ENCODE results near the gene ALG1L2.
"Not testable (repeated sequence)": the region's sequence is repeated elsewhere in the genome, so short reads cannot be mapped to it uniquely, and the experiment has no call there.

The ALG1L2 gene

DNA sequence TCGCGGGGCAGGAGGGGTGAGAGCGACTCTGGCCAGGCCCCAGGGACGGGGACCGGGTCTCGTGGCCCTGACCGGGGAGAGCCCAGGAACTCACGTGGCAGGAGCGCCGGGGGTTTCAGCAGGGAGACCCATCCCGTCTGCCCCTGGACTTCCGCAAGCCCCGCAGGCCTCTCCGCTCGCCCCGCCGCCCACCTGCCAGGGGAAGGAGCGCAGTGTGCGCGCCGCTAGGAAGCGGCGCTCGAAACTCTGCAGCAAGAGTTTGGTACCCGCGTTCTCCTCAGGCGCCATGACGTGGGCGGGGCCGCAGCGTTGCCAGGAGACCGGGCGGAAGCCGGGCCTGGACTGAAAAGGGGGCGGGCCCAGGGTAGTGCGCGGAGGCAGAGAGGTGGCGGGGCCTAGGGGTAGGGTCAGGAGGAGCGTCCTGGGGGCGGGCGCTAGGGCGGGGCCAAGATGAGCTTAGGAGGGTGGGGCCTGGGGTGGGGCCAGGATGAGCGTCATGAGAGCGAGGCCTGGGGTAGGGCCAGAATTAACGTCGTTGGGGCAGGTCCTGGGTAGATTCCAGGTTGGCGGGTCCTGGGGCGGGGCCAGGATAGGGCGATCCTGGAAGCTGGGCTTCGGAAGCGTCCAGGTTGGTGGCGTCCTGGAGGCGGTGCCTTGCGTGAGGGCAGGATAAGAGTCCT is 29.7 kb downstream of the ALG1L2 start:
- Histone ChIP-seq H3K27ac (peak overlapping the region; percentile 89 to 94), H3K4me1 (peaks cover 0 to 15% (median 4%) of the 10 kb centered on the region in 4 donors), H3K9me3 (no peaks in the 10 kb centered on the region), H3K27me3 (no peaks in the 10 kb centered on the region), H3K4me3 (peak overlapping the region; percentile 67 to 69), H3K36me3 (no peaks in the 10 kb centered on the region)
- intact Hi-C loops (cut with DNase I; ENCODE audit: low total_unique reads): no loop called here
- DNase-seq: peak; percentile 99 to 100
- TF ChIP-seq, protein P1, sequence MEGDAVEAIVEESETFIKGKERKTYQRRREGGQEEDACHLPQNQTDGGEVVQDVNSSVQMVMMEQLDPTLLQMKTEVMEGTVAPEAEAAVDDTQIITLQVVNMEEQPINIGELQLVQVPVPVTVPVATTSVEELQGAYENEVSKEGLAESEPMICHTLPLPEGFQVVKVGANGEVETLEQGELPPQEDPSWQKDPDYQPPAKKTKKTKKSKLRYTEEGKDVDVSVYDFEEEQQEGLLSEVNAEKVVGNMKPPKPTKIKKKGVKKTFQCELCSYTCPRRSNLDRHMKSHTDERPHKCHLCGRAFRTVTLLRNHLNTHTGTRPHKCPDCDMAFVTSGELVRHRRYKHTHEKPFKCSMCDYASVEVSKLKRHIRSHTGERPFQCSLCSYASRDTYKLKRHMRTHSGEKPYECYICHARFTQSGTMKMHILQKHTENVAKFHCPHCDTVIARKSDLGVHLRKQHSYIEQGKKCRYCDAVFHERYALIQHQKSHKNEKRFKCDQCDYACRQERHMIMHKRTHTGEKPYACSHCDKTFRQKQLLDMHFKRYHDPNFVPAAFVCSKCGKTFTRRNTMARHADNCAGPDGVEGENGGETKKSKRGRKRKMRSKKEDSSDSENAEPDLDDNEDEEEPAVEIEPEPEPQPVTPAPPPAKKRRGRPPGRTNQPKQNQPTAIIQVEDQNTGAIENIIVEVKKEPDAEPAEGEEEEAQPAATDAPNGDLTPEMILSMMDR (IDR thresholded peaks at IDR 0.05): no peak

GRCh38 chr3:130111865-130112747 is 30.5 kb downstream of the ALG1L2 start:
- Histone ChIP-seq H3K4me3 (peak overlapping the region; percentile 69 to 70), H3K4me1 (peaks cover 0 to 15% (median 4%) of the 10 kb centered on the region in 4 donors), H3K27ac (peak overlapping the region; percentile 89 to 94)
- H3K27me3 ChIP-seq; H3K36me3 ChIP-seq; H3K9me3 ChIP-seq; intact Hi-C loops (cut with DNase I; ENCODE audit: low total_unique reads): not testable (repeated sequence)
- peak in 1 of 2 donors; percentile 100 for DNase-seq

DNA sequence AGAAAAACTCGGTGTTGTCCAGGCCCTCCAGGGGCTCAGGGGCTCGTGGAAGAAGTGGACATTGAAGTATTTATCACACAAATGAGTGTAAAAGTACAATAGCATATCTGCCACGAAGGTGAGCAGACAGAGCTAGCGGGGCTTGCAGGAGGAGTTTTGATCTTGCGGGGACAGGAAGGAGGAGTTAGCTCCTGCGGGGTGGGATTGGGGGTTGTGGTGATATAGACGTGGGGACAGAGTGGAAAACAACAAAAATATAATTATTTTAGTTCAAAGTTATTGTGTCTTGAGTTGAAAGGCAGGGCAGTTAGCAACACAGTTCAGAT is 31.1 kb downstream of the ALG1L2 start:
- intact Hi-C loops (cut with DNase I; ENCODE audit: low total_unique reads); H3K27me3 ChIP-seq; H3K9me3 ChIP-seq; DNase-seq; H3K36me3 ChIP-seq: not testable (repeated sequence)
- H3K4me3 ChIP-seq: peak overlapping the region; percentile 69 to 70
- H3K27ac ChIP-seq: peak overlapping the region; percentile 89 to 94
- H3K4me1 ChIP-seq: peaks cover 0 to 15% (median 4%) of the 10 kb centered on the region in 4 donors

DNA sequence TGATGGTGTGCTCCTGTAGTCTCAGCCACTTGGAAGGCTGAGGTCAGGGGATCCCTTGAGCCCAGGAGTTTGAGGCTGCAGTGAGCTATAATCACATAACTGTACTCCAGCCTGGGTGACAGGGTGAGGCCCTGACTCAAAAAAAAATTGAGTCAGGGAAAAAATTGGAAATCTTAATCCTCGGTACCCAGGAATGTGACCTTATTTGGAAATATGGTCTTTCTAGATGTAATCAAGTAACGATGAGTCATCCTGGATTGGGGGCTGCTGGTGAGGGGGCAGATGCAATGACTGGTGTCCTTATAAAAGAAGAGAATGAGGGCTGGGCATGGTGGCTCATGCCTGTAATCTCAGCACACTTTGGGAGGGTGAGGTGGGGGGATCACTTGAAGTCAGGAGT is 33.8 kb downstream of the ALG1L2 start:
- DNase-seq; intact Hi-C loops (cut with DNase I; ENCODE audit: low total_unique reads); H3K27me3 ChIP-seq; H3K36me3 ChIP-seq; H3K27ac ChIP-seq; H3K9me3 ChIP-seq; H3K4me3 ChIP-seq: not testable (repeated sequence)
- peaks cover 0 to 11% (median 4%) of the 10 kb centered on the region in 4 donors for H3K4me1 ChIP-seq

GRCh38 chr3:130117933-130118332 is 36.3 kb downstream of the ALG1L2 start:
- DNase-seq: no peak
- intact Hi-C loops (cut with DNase I; ENCODE audit: low total_unique reads): no loop called here
- Histone ChIP-seq H3K9me3 (no peaks in the 10 kb centered on the region), H3K36me3 (no peaks in the 10 kb centered on the region), H3K27ac (no peak overlapping the region), H3K4me3 (no peak overlapping the region), H3K27me3 (no peaks in the 10 kb centered on the region), H3K4me1 (peaks cover 0 to under 1% (median 0%) of the 10 kb centered on the region in 4 donors)
- TF ChIP-seq, protein P1 (IDR thresholded peaks at IDR 0.05): no peak

GRCh38 chr3:130119824-130120223 is 38.2 kb downstream of the ALG1L2 start:
- H3K36me3 ChIP-seq; H3K9me3 ChIP-seq; H3K27me3 ChIP-seq; H3K4me3 ChIP-seq; H3K27ac ChIP-seq; H3K4me1 ChIP-seq; DNase-seq; intact Hi-C loops (cut with DNase I; ENCODE audit: low total_unique reads): not testable (repeated sequence)

- H3K36me3 ChIP-seq; H3K4me1 ChIP-seq; H3K27ac ChIP-seq; H3K4me3 ChIP-seq; DNase-seq; H3K27me3 ChIP-seq; intact Hi-C loops (cut with DNase I; ENCODE audit: low total_unique reads); H3K9me3 ChIP-seq: not testable (repeated sequence)
These were observed 38.7 kb downstream of the ALG1L2 start for GRCh38 chr3:130120291-130120690.

DNA sequence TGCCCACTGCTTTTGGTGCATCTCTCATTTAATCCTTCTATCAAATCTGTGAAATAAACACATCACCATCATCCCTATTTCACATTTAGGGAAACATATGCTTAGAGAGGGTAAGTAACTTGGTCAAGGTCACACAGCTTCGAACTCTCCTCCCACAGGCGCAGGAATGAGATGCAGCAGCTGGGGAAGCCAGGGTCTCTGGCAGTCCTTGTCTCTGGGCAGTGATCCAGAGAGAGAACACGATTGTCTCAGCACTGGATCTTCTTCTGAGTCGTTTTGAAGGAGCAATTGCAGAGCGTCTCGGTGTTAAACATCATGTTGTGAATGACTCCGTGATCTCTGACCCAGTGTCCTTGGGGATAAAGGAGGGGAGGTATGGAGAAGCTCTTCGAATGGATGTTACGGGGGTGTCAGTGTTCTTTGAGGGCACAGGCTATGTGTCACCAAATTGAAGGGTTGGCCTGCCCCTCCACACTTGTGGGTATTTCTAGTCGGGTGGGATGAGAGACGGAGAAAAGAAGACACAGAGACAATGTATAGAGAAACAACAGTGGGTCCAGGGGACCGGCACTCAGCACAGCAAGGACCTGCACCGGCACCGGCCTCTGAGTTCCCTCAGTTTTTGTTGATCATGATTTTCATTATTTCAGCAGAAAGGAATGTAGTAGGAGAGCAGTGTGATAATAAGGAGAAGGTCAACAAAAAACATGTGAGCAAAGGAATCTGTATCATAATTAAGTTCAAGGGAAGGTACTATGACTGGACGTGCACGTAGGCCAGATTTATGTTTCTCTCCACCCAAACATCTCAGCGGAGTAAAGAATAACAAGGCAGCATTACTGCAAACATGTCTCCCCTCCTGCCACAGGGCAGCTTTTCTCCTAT is 41.5 kb downstream of the ALG1L2 start:
- H3K27me3 ChIP-seq; H3K4me1 ChIP-seq; H3K9me3 ChIP-seq; H3K4me3 ChIP-seq; H3K36me3 ChIP-seq; DNase-seq; intact Hi-C loops (cut with DNase I; ENCODE audit: low total_unique reads); H3K27ac ChIP-seq: not testable (repeated sequence)

DNA sequence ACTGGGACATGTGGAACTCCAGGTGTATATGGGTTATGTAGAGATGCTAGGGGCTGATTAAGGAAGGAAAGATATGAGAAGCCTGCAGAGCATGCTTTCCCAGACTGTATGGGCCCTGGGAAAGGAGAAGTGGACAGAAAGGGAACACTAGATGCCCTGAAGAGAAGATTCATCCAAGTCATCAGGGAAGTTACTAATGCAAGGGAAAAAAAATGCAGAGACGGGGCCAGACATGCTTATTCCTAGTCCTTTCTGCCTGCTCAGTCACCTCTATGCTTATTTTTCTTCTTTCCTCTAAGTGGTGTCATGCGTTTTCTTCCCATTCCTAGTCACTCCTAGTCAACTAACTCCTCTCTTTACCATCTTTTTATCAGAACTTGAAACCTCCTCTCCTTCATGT is 43.8 kb downstream of the ALG1L2 start:
- H3K4me1 ChIP-seq; H3K27me3 ChIP-seq; H3K36me3 ChIP-seq; H3K9me3 ChIP-seq; H3K27ac ChIP-seq; intact Hi-C loops (cut with DNase I; ENCODE audit: low total_unique reads); H3K4me3 ChIP-seq; DNase-seq: not testable (repeated sequence)

GRCh38 chr3:130136337-130136736 is 54.7 kb downstream of the ALG1L2 start:
- intact Hi-C loops (cut with DNase I; ENCODE audit: low total_unique reads); H3K4me3 ChIP-seq; H3K27ac ChIP-seq; H3K9me3 ChIP-seq; DNase-seq; H3K4me1 ChIP-seq; H3K36me3 ChIP-seq; H3K27me3 ChIP-seq: not testable (repeated sequence)

GRCh38 chr3:130137685-130138084 is 56.1 kb downstream of the ALG1L2 start:
- intact Hi-C loops (cut with DNase I; ENCODE audit: low total_unique reads); H3K9me3 ChIP-seq; H3K4me1 ChIP-seq; H3K4me3 ChIP-seq; DNase-seq; H3K36me3 ChIP-seq; H3K27me3 ChIP-seq; H3K27ac ChIP-seq: not testable (repeated sequence)
